OCI-LY7 (cell line): Measurements from ENCODE around the gene NTN4.

Source experiments
- CTCF ChIP-seq: fragments of 200-600 bp; sonication (generic); conservative IDR thresholded peaks from 2 replicates; pipeline ENCODE4 v1.5.1; 2014; ENCODE audit warnings: mild to moderate bottlenecking, antibody characterized with exemption, low read length, moderate library complexity, mixed read lengths
- EZH2phosphoT487 ChIP-seq: fragments of 200-600 bp; sonication (generic); IDR thresholded peaks from 2 replicates; pipeline ENCODE4 v1.6.1; 2018; ENCODE audit warnings: low read depth, borderline replicate concordance, mild to moderate bottlenecking, mixed run types, antibody characterized with exemption, low read length, moderate library complexity, mixed read lengths

GRCh38 chr12:95642583-95642982 lies 148.0 kb downstream of the NTN4 start:
- TF ChIP-seq CTCF = no peak
- TF ChIP-seq EZH2phosphoT487 = no peak
